D721Med (cell line): ENCODE measurements around the gene TRIM37.

Experiments
- DNase-seq: peaks from one replicate; pipeline ENCODE4 v3.0.0; 2011; ENCODE audit warnings: low spot score; ENCODE audit not compliant: insufficient read length
- FAIRE-seq: peaks from 2 replicates; lab custom pipeline; 2011; peaks lifted over from hg19 to GRCh38; lab: Jason Lieb, UNC
- CTCF ChIP-seq: IDR thresholded peaks from 2 replicates; pipeline ENCODE4 v1.5.1; 2012; ENCODE audit warnings: mild to moderate bottlenecking, control low read depth; ENCODE audit not compliant: insufficient read depth; ENCODE audit errors: missing control alignments

Gene TRIM37

GRCh38 chr17:58997756-58998553 lies 108.7 kb downstream of the TRIM37 start:
- DNase-seq (no peak), FAIRE-seq (no peak)
- TF ChIP-seq CTCF = no peak

GRCh38 chr17:58996968-58997367 lies 109.7 kb downstream of the TRIM37 start:
- no peak for TF ChIP-seq CTCF
- DNase-seq (no peak), FAIRE-seq (no peak)

GRCh38 chr17:58995247-58995940 lies 111.3 kb downstream of the TRIM37 start:
- no peak for TF ChIP-seq CTCF
- FAIRE-seq = no peak
- no peak for DNase-seq

- FAIRE-seq (no peak), DNase-seq (no peak)
- TF ChIP-seq CTCF = no peak
These were observed 113.4 kb downstream of the TRIM37 start for GRCh38 chr17:58993311-58993710.

GRCh38 chr17:58991718-58992331 lies 114.9 kb downstream of the TRIM37 start:
- DNase-seq (no peak), FAIRE-seq (no peak)
- TF ChIP-seq CTCF = no peak

GRCh38 chr17:58989629-58990028 lies 117.1 kb downstream of the TRIM37 start:
- FAIRE-seq (no peak), DNase-seq (no peak)
- no peak for TF ChIP-seq CTCF
